ENCODE measurements around the gene FIGNL2. TPM values are rescaled to one million over a fixed set of nuclear protein-coding genes. Genes with fewer than 3 reads are reported as not detected.

FIGNL2 gene
- total and polyA plus RNA-seq, 2 of the 4 experiments (the other 2 are of a cell fraction) = under 0.01 to 0.12 TPM

DNA sequence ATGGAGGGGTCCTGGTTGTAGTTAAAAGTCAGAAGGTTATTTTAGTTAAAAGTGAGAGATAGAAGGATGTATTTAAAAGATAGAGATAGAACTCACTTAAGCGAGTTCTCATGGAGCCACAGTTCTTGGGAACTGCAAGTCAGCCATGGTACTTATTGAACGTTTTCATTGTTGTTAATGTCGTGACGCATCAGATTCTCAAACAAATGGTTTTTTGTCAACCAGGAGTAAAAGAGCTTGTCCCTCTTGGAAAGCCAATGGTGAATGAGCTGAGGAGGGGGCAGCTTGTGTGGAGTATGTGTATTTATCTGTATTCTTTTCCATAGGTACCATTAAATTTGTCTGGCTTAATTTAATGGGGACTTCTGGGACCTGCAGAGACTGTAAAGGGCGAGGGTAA lies 68.6 kb downstream of the FIGNL2 start:
- no peaks in the 10 kb centered on the region for H4K20me1 ChIP-seq (ENCODE audit: insufficient read depth, low read length)
- H2BK20ac ChIP-seq (ENCODE audit: low read depth, low read length) = no peak overlapping the region
- H3K56ac ChIP-seq (ENCODE audit: extremely low read depth, insufficient read depth, low read length) = no peak overlapping the region
- no peak overlapping the region for H2AK5ac ChIP-seq (ENCODE audit: low read depth, low read length)
- dilution Hi-C loops (cut with HindIII; ENCODE audit: low sequenced_read_pairs, unreplicated experiment) (no loop called here), in situ Hi-C loops (cut with MboI; ENCODE audit: low sequenced_read_pairs) (no loop called here), intact Hi-C loops (cut with micrococcal nuclease) (no loop called here)
- H2BK15ac ChIP-seq (ENCODE audit: low read depth, low read length) = no peak overlapping the region
- no peak overlapping the region for H2BK120ac ChIP-seq (ENCODE audit: low read depth, low read length)
- no peaks in the 10 kb centered on the region for H3K79me1 ChIP-seq (ENCODE audit: low read depth in 1 of 2, low read length in 2 of 2)
- no peak overlapping the region for H2AK9ac ChIP-seq (replicated peaks; ENCODE audit: low read depth, low read length, poor library complexity)
- no peak overlapping the region for H4K5ac ChIP-seq (ENCODE audit: low read depth, low read length)
- ChIA-PET CTCF (no interaction called here), POLR2A (ENCODE audit: unreplicated experiment) (no interaction called here)
- TF ChIP-seq, protein P1, sequence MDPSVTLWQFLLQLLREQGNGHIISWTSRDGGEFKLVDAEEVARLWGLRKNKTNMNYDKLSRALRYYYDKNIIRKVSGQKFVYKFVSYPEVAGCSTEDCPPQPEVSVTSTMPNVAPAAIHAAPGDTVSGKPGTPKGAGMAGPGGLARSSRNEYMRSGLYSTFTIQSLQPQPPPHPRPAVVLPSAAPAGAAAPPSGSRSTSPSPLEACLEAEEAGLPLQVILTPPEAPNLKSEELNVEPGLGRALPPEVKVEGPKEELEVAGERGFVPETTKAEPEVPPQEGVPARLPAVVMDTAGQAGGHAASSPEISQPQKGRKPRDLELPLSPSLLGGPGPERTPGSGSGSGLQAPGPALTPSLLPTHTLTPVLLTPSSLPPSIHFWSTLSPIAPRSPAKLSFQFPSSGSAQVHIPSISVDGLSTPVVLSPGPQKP (IDR thresholded peaks at IDR 0.05; ENCODE audit: borderline replicate concordance, low read depth, low read length) = no peak
- TF ChIP-seq RAD21 (IDR thresholded peaks at IDR 0.05; ENCODE audit: low read length) (no peak), CEBPB (IDR thresholded peaks at IDR 0.05; ENCODE audit: low read depth, low read length) (no peak), NFE2L2 (IDR thresholded peaks at IDR 0.05; ENCODE audit: low read depth, low read length) (no peak), MAFK (IDR thresholded peaks at IDR 0.05; ENCODE audit: low read depth, low read length) (no peak)
- no peak overlapping the region for H4K91ac ChIP-seq (ENCODE audit: insufficient read depth, low read depth, low read length)
- H3K9ac ChIP-seq (ENCODE audit: low read depth, low read length) = no peak overlapping the region
- no peak overlapping the region for H2BK5ac ChIP-seq (ENCODE audit: low read depth, low read length, poor library complexity, severe bottlenecking)
- H3K4me1 ChIP-seq (ENCODE audit: control insufficient read depth, insufficient read depth, low read length) = no peaks in the 10 kb centered on the region
- H3K36me3 ChIP-seq (ENCODE audit: control insufficient read depth, insufficient read depth, low read length) = peaks cover 2% of the 10 kb centered on the region
- H2AFZ ChIP-seq (replicated peaks; ENCODE audit: low read length, poor library complexity) = no peak overlapping the region
- no peaks in the 10 kb centered on the region for H3K27me3 ChIP-seq (ENCODE audit: control insufficient read depth, insufficient read depth, low read length)
- H3K4me3 ChIP-seq (ENCODE audit: insufficient read depth, low read depth, low read length) = no peak overlapping the region
- H3K18ac ChIP-seq (ENCODE audit: low read depth, low read length) = no peak overlapping the region
- H3K4me2 ChIP-seq (ENCODE audit: low read depth, low read length) = no peak overlapping the region
- no peak overlapping the region for H4K8ac ChIP-seq (ENCODE audit: low read depth in 2 of 2, low read length in 2 of 2)
- H3K23ac ChIP-seq (ENCODE audit: low read depth, low read length) = no peak overlapping the region
- H3K27ac ChIP-seq (ENCODE audit: insufficient read depth, low read length) = no peak overlapping the region
- H3K4ac ChIP-seq (ENCODE audit: low read depth, low read length) = no peak overlapping the region
- 94% methylated on average over 2 of the region's 5 CpGs; no CpG with 5 or more reads in 1 of the 2 experiments for WGBS, 2 experiments (ENCODE audit: extremely low coverage in 2 of 2, insufficient read length in 1 of 2)
- no TSS peak for BruUV-seq (replicated peaks)
- no peaks in the 10 kb centered on the region for H3K9me1 ChIP-seq (ENCODE audit: insufficient read depth, low read length)
- no peaks in the 10 kb centered on the region for H3K9me3 ChIP-seq (ENCODE audit: control insufficient read depth, insufficient read depth, low read length)
- ATAC-seq (ENCODE audit: low read depth) = no peak
- no peak overlapping the region for H3K14ac ChIP-seq (replicated peaks; ENCODE audit: low read depth, low read length)
- DNase-seq = no peak

Measured in IMR-90 (cell line).